Stomach (tissue), 4 donors: ENCODE data around the gene ITGB8.

Experiments used
- EP300 ChIP-seq: sonication (generic); formaldehyde crosslinking; IDR thresholded peaks from one replicate; pipeline ENCODE4 v1.6.1; 2017; ENCODE audit warnings: antibody characterized with exemption
- POLR2A ChIP-seq, 4 donors: fragments of 450-650 bp; IDR thresholded peaks; one replicate each; pipeline ENCODE4 v1.6.1; 2016; ENCODE audit warnings: antibody characterized with exemption in 4 of 4, control low read depth in 2 of 4, mild to moderate bottlenecking in 1 of 4, moderate library complexity in 1 of 4
- POLR2AphosphoS5 ChIP-seq, 3 donors: sonication (generic); formaldehyde crosslinking; IDR thresholded peaks; one replicate each; pipeline ENCODE4 v1.6.1; 2016; ENCODE audit warnings: antibody characterized with exemption in 3 of 3
- TF ChIP-seq, protein P1 (sequence below), 7 experiments: fragments of 450-650 bp in 4 of 7; fragments of 200-600 bp in 3 of 7; sonication (generic) in 3 of 7; IDR thresholded peaks; one replicate each; pipeline ENCODE4 v1.5.1; 2016 to 2019; ENCODE audit warnings: antibody characterized with exemption in 7 of 7, control low read depth in 2 of 7, mild to moderate bottlenecking in 1 of 7

DNA sequence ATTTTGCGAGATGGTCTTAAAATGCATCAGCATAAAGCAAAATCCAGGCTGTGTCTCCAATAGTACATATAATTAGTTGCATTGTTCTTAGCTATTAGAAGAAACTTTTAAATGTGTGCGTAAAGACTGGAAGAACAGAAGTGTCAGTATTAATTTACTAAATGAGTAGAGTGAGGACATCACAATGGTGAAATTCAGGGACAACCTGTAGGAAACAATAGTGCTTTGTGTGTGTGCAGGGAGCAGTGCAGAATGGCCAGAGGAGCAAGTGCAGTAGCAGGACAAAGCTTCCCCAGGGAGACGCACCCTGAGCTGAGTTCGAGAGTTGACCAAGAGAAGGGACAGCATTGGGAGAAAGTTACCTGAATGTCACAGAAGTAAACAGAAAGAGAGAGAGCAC lies 13.7 kb downstream of the ITGB8 start:
- TF ChIP-seq, protein P1, sequence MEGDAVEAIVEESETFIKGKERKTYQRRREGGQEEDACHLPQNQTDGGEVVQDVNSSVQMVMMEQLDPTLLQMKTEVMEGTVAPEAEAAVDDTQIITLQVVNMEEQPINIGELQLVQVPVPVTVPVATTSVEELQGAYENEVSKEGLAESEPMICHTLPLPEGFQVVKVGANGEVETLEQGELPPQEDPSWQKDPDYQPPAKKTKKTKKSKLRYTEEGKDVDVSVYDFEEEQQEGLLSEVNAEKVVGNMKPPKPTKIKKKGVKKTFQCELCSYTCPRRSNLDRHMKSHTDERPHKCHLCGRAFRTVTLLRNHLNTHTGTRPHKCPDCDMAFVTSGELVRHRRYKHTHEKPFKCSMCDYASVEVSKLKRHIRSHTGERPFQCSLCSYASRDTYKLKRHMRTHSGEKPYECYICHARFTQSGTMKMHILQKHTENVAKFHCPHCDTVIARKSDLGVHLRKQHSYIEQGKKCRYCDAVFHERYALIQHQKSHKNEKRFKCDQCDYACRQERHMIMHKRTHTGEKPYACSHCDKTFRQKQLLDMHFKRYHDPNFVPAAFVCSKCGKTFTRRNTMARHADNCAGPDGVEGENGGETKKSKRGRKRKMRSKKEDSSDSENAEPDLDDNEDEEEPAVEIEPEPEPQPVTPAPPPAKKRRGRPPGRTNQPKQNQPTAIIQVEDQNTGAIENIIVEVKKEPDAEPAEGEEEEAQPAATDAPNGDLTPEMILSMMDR (IDR thresholded peaks at IDR 0.05) = no peak
- no peak for TF ChIP-seq POLR2A (IDR thresholded peaks at IDR 0.05)
- TF ChIP-seq EP300 = no peak
- TF ChIP-seq POLR2AphosphoS5 (IDR thresholded peaks at IDR 0.05) = no peak
